ENCODE data around the gene PUM2.

DNA sequence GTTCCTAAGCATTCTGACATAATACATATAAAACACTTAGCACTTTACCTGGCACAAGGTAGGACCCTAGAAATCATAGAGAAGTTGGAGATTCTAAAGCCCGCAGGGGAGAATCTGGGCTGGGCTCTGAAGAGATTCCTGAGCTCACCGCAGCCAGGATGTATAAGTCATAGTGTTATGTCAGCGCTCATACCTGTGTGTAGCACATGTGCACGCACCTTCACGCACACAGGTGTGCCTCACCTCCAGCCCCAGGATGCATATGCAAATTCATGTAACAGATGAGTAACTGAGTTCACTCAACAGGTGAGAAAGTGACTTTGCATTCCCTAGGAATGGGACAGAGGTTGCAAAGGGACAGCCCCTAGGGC, 117.8 kb downstream of the PUM2 start:
- TF ChIP-seq, protein P1, sequence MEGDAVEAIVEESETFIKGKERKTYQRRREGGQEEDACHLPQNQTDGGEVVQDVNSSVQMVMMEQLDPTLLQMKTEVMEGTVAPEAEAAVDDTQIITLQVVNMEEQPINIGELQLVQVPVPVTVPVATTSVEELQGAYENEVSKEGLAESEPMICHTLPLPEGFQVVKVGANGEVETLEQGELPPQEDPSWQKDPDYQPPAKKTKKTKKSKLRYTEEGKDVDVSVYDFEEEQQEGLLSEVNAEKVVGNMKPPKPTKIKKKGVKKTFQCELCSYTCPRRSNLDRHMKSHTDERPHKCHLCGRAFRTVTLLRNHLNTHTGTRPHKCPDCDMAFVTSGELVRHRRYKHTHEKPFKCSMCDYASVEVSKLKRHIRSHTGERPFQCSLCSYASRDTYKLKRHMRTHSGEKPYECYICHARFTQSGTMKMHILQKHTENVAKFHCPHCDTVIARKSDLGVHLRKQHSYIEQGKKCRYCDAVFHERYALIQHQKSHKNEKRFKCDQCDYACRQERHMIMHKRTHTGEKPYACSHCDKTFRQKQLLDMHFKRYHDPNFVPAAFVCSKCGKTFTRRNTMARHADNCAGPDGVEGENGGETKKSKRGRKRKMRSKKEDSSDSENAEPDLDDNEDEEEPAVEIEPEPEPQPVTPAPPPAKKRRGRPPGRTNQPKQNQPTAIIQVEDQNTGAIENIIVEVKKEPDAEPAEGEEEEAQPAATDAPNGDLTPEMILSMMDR (conservative IDR thresholded peaks at IDR 0.05; ENCODE audit: low read depth, low read length), result no peak
- TF ChIP-seq EZH2 (IDR thresholded peaks at IDR 0.05; ENCODE audit: borderline replicate concordance, low read depth, low read length, poor library complexity, severe bottlenecking), result no peak

All from A673 (cell line).